GM10266 (cell line): ENCODE results near the gene PALMD.

Experiments used
- DNase-seq: peaks from one replicate; pipeline ENCODE4 v3.0.0; 2012; ENCODE audit errors: extremely low spot score
- CTCF ChIP-seq: IDR thresholded peaks from 2 replicates; pipeline ENCODE4 v1.5.1; 2012; ENCODE audit warnings: mild to moderate bottlenecking, low read depth; ENCODE audit not compliant: control insufficient read depth, insufficient read depth; ENCODE audit errors: missing control alignments

PALMD gene

GRCh38 chr1:99635664-99636063, 10.2 kb upstream of the PALMD start:
- no peak for DNase-seq
- TF ChIP-seq CTCF: no peak

- no peak for TF ChIP-seq CTCF
- no peak for DNase-seq
Measured at GRCh38 chr1:99636647-99637175, 9.2 kb upstream of the PALMD start.

GRCh38 chr1:99638853-99639252, 7.1 kb upstream of the PALMD start:
- no peak for DNase-seq
- no peak for TF ChIP-seq CTCF

GRCh38 chr1:99639408-99639807, 6.5 kb upstream of the PALMD start:
- no peak for DNase-seq
- no peak for TF ChIP-seq CTCF

GRCh38 chr1:99639945-99640344, 6.0 kb upstream of the PALMD start:
- no peak for TF ChIP-seq CTCF
- DNase-seq: no peak

- no peak for TF ChIP-seq CTCF
- no peak for DNase-seq
Measured at GRCh38 chr1:99640672-99641071, 5.2 kb upstream of the PALMD start.

- DNase-seq: no peak
- TF ChIP-seq CTCF: no peak
Measured at GRCh38 chr1:99641558-99641957, 4.4 kb upstream of the PALMD start.
